SKM-1 (cell line): ENCODE data around the gene PRPF18.
A peak's percentile ranks its signal among the peaks of the same experiment; 100 is the strongest.

Source experiments
- DNase-seq: peaks from one replicate; lab custom pipeline; 2025; ENCODE audit not compliant: unreplicated experiment; lab: John Stamatoyannopoulos, UW

The PRPF18 gene

DNA sequence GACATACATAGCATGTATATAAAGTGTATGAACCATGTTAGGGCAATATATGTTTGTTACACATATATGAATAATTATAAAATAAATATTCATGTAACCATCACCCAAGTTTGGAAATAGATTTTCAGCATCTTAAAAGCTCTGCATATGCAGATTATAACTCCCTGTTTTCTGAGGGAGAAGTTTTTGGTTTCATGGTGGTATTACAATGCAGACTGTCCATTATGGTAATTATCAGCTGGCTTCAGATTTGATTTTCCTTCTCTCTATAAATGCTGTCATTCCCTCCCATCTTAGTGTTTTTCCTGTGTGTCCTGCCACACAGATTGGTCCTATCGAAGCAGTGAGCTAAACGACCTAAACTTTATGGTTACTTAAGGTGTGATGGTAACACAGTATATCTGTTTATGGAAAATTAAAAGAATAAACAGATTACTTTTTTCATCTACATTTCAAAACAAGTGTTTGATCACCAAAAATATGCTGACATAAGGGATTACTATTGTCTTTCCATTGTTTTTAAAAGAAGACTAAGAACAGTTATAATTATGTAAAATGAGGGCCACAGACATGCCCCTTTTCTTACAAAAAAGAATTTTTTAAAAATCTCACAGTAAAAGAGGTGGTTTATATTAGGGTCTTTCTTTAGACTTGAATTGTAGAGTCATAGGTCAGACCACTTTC lies 17.7 kb downstream of the PRPF18 start:
- DNase-seq, result no peak

DNA sequence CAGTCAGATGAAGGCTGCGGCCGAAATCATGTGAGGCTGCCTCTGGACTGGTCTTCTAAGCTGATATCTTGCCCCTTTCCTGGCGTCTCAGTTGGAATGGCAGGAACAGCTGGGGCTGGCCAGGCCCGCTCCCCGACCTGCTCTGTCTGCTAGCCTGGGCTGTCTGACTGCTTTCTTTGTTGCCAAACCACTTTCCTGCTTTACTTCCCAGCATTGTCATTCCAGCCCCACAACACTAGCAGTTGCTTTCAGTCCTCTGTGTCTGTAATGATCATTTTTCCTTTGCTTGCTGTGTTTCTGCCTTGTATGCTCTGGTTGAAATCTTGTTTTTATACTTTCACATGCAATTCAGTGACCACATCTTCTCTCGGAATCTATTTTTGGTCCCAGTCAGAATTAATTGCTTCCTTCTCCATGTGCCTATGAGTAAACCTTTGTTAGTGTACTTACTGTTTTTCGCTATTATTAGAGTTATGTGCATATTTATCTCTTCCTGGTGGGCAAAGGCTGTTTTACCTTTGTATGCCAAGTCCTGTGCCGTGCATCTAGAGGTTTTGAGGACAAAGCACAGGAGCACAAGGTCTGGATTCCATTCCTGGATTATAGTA lies 21.6 kb downstream of the PRPF18 start:
- DNase-seq, result no peak

DNA sequence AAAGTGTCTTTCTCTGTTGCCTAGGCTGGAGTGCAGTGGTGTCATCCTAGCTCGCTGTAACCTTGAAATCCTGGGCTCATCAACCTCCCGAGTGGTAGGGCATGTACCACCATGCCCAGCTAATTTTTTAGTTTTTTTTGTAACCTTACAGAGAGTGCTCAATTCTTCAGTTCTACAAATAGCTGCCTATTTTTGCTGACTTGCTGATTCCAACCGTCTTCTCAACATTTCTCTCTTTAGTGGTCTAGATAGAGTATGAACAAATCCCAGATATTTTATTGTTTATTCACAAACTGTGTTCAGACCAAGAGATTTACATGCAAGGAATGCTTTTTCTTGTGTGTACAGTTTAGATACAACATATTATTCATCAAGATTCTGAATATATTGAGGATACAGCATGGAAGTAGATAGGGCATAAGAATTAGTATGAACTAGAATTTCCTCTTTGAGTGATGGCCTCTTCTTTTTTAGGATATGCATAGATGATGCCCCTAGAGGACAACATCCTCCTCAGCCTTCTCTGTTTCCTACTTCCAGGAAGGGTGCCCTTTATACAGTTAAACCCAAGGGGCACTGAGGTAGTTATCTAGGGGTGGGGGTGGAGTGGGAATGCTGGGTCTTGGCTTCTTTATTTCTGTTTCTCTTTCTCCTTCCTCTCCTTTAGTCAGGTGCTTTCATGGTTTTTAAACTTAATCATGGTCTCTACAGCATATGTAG lies 26.0 kb downstream of the PRPF18 start:
- DNase-seq, result no peak

DNA sequence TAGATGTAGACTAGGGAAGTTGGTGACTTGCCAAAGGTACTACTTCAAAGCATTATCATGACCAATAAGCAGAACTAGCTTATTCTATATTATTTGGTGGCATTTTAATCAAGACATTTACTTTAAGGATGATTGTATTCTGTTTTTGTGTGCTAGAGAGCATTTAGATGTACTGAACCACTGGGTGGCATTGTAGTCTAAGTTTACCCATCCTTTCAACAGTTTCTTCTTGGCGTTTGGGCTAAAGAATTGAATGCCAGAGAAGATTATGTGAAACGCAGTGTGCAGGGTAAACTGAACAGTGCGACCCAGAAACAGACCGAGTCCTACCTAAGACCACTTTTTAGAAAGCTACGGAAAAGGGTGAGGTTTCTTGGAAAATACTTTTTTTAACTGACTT lies 26.8 kb downstream of the PRPF18 start:
- no peak for DNase-seq

DNA sequence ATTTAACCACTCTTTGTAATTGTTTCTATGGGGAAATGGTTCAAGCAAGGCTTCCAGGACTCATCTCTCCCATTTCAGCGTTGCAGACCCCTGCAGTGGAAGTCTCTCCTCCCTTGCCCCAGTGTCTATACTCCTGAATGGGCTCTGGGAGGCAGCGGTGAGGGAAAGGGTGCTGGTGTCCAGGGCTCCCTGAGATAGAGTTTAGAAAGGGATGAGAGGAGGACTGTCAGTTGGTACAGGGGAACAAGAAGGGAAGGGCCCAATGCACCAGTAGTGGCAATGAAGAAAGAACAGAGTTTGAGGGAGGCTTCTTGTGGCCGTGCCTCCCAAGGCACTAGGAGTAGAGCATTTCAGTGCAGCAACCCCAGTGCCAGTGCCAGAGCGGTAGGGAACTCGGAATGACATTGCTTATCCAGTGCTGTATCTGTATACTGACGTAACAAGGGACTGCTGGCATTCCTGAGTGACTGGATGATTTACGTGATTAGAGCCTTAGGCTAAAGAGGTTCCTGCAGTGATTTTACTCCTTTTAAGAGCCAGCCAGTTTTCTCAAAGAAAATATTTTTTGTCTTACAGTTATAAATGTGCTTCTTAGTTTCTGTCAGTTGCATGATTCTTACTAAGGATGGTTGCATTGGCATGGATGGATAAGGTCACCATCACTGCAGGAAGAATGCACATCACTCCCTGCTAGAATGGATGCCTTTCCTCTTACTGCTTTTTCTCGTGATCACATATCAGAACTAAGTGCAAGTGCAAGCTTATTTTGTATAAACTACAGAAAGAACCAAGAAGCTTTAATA lies 28.0 kb downstream of the PRPF18 start:
- no peak for DNase-seq

DNA sequence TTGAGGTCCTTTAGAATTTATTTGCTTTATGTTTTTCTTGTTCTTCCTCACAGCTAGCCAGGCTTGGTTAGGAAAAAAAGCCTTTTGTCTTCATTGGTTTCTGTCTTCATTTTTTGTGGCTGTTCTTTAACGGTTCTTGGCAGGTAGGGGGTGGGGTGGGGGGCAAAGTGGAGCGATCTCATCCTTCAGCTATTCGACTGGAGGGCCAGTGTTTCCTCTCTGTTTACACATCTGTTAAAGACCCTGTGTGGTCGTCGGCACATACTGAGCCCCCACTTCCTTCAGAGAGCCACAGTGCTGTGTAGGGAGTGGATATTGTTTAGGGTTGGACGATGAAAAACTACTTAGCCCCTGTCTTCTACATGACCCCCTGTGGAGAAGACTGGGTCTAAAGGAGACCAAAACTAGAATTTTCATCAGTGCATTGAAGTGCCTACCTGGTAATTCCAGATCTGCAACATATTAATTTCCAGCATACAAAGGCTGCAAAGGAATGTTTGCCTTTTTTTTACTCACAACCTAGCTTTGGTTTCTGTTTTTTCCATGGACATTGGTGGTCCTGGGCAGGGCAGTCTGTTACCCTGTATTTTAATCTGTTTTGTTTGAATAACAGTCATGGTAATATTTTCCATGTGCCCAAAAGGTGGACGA lies 29.0 kb downstream of the PRPF18 start:
- DNase-seq, result no peak

DNA sequence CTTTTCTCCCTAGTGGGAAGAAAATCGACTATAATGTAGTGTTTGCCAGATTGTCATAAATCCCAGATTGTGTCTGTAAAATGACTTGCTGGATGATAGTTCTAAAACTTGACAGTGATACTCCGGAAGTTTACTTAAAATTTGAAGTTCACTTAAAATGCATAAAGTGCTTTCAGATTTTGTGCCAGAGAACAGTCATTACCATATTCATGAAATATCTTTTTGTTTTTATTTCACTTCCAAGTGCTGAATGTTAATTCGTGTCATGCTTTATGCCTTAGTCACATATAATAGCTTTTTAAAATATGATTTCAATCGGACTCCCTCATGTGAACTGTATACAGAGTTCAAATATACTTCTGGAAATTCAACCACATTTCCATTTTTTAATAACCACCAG lies 30.4 kb downstream of the PRPF18 start:
- DNase-seq, result no peak

DNA sequence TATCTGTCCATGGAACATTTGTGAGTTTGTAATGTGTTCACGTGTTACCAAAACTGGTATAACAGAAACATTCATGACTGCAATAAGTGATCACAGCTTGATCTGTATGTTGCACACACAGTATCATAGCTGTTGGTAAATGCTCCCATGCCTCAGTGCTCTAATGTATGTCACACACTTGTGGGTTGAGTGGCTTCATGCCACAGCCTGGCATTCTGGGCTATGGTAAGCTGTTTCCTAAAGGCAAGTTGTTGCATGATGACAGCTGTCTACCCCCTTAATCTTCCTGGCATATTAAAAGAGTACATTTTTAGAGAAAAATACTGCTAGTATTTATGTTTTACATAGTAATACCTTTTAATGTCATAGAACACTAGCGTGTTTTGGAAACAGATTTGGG lies 35.2 kb downstream of the PRPF18 start:
- DNase-seq, result no peak

DNA sequence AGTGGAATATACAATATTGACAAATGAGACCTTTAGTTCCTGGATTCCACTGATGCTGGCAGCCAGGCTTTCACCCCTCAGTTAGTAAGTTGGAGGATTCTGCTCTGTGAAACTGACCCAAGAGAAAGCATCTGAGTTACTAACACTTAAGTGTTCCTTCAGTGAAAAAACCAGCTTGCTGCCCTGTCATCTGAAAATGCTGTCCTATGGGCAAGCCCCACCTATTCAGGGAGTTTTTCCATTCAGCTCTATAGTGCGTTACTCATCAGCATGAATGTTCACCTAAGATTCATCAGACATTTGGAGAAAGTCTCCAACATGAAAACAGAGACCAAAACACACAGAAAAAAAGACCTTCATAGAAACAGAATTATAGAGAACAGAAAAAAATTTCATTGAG lies 37.9 kb downstream of the PRPF18 start:
- DNase-seq, result no peak

DNA sequence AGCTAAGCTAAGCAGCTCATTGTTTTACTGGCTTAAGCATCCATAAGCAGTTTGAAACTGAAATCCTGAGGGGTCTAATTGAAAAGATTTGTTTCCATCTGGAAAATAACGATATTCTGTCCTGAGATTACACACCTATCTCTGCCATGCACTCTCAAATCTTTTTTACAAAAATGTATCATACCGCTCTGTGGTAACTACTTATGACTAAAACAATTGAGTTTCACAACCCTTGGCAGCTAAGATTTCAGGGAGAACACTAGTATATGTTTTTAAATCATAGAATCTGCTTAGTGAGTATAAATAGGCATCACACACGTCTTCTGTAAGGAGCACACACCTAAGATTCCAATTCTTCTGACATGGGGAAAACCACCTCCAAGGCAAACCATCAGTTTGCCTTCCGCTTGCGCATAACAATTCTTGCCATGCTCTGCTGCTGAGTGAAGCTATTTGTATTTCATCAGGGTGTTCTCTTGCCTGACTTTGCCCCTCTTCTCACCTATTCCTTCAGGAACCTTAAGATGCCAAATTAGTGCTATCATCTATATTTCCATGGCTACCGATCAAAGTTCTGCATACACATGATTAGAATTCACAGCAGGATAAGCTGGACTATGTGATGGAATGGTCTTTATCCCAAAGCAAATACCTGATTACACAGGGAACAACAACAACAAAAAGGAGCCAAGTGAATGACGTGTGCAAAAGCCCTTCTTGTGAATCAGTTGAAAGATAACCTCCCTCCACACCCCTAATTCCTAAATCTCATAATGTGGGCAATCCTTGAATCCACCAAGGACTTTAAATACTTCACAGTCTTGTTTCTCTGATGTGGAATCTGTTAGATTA lies 40.9 kb downstream of the PRPF18 start:
- DNase-seq, result no peak

DNA sequence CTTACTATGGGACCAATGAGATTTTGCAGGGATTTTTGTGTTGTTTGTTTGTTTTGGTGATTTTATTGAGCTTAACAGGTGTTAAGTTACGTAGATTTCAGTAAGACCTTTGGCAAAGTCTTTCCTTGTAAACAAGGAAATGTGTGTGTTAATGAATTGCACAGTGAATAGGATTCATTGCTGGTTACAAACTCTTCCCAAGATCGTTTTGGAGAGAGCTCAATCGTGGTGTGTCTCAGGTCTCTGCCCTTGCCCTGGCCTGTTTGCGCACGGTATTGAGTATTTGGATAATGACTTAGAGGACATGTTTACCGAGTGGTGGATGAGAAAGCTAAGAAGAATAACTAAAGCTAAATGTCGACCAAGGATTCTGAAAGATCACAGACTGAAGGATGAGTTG lies 41.9 kb downstream of the PRPF18 start:
- no peak for DNase-seq

DNA sequence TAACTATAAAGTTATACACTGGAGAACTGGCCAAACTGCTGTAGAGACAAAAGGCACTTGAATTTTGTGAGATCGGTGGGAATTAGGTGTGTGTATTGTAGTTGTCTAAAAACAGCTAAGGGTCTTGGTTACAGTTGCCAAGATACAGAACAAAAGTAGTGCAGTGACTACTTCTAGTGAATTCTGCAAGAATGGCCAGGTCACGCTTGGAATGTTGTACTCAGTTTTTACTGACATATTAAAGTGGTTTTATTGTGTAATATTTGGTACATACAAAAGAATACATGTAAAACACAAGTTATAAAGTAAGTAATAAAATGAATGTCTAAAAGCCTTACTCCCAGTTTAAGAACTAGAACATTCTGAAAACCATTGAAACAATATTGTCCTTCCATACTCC lies 42.4 kb downstream of the PRPF18 start:
- DNase-seq, result no peak

DNA sequence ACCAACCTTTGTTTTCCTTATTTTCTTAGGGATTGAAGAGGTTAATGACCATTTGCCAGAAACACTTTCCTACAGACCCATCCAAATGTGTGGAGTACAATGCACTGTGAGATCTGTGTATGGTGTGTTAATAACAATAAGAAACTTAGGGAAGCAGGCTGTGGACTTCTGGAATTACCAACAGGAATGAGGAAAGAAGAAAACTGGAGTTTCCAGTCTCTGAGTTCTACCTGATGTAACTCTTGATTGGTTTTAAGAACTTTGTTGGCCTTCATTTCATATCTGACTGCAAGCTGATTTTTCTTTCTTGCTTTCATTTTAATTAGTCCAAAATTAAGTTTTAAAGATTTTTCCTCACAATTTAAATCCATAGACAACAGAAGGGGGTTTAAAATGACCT lies 43.5 kb downstream of the PRPF18 start:
- DNase-seq, result no peak

DNA sequence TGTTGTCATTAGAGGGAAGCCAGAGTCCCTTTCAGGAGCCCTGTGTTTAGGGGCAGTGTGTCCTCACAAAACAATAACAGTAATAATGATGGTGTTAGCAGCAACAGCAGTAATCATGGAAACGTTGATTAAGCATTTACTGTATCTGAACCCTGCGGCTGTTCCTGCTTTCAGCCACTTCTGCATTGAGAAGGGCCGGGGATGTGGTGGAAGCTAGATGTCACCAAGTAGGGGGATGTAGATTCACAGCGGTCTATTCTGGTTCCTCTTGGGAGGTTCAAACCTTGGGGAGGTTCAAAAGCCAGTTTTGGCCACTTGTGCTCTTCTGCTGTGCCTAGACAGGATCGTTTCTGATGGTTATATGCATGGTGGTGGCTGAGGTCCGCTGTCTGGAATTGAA lies 44.8 kb downstream of the PRPF18 start:
- no peak for DNase-seq

DNA sequence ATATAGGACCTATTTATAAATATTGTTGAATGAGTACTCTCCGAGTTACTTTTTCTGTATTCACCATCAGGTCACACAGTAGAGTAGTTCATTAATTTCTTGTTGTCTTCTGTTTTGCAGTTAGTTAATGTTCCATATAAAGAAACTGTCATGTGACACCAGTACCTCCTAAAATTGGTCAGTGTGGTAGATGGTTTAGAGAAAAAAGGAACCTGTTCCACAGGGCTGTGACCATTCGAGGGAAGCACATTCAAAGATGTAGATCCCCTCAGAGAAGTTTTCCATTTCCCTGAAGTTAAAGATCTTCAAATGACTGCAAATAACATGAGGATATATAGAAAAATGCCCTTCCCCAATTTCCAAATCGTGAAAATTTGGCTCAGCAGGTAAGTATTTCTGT lies 45.7 kb downstream of the PRPF18 start:
- DNase-seq, result no peak

DNA sequence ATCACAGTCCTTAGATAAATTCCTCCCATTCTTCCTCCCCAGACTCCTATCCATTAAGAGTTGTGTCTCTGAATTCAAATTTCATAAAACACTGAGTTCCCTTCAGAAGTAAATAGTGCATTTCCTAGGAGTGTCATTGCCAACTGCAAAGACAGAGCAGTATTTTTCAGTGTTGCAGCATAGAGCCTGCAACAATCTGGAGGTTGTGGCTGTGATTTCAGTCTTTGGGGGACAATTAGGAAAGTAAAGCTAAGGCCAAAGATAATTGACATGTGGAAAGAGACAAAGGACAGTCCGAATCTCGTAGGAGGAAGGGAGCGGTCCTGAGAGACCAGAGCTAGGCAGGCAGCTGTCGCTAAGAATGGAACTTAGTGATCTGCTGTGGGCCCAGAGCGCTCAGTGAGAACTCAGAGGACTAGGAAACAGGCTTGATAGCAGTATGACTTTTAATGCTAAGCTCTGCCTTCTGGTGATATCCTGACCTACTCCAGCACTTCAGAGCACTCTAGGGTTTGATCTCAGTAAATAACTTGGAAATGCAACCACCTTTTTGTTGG lies 46.2 kb downstream of the PRPF18 start:
- no peak for DNase-seq

DNA sequence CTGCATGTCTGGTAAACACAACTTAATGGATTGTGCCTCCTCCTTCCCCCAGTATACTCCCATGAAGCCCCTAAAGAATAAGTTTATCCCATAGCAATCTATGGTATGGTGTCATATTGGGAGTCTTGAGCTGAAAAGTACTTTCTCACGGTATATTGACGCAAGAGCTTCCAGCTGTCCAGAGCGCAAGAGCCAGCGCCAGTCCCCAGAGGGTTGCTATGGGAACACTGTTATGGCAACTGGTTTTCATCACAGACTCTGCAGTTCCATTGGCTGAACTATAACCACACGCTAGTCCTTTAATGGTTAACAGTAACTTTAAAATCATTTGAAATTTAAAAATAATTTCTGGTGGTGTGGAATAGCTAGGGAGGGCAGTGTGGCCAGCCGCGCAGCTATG lies 46.9 kb downstream of the PRPF18 start:
- DNase-seq, result no peak

DNA sequence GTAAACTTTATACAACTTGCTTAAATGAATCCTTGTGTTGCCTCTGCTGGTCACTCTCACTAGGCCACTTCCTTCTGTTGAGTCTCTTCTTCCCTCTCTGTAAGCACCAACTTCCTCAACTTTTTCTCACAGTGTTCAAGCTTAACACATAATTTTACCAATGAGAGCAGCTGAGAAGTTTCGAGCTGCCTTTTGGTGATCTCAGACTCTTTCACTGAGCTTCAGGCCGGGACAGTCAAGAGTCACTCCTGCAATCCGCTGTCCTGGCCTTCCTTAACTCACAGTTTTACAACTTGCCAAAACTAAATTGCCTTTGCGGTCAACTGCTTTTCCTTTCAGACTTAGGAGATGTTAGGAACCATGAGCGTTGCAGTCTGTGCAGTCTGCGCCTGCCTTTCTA lies 47.4 kb downstream of the PRPF18 start:
- peak; percentile 10 for DNase-seq

DNA sequence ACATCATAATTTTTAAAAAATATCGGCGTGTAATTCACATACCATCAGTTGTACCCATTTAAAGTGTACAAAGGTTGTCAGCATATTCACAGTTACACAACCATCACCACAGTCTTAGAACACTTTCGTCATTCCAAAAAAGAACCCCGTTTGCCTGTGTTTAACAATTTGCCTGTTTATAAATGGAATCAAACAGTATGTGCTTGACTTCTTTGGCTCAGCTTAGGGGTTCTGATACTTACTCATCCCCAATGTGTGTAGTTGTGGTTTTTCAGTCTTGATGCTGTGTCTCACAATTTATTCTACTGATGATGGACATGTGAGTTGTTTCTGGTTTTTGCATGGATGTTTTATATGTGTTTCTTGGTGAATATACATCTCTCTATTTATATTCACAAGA lies 50.0 kb downstream of the PRPF18 start:
- no peak for DNase-seq

DNA sequence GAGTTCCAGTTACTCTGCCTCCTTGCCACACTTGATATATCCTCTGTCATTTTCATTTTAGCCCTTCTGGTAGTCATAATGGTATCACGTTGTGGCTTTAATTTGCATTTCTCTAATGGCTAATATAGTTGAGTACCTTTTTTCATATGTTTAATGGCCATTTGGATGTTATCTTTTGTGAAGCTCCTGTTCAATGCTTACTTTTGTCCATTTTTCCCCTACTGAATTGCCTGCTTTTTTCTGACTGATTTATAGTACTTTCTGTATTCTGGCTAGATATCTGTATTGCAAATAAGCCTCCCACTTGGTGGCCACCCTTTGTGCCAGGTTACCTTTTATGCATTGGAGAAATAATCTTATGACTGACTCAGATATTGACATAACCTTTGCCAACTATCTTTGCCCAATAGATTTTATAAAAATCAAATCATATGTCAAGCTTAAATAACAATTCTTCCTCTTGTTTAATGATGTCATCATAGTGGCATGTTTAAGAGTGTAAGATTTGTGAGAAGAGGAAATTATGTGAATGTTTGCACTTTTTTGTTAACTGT lies 50.6 kb downstream of the PRPF18 start:
- no peak for DNase-seq
